Measurements from ENCODE around the gene LRRC40. TPM values are rescaled to one million over a fixed set of nuclear protein-coding genes. Genes with fewer than 3 reads are reported as not detected.

Gene LRRC40
- 16.9 and 29.7 TPM in 2 replicates for total RNA-seq

GRCh38 chr1:70205434-70206118, at the start of gene LRRC40:
LRRC40 (minus strand) TSS chr1:70205579; CDS start chr1:70205540, 39 bp downstream.

GRCh38 chr1:70221238-70222121, 16.1 kb upstream of the LRRC40 start, which contains the start of gene SRSF11:
SRSF11 (plus strand) TSS chr1:70221380; CDS start chr1:70221637, 257 bp downstream.

Other genes with a start within 250 kb of the LRRC40 start
- 99.5 and 141 TPM in 2 replicates for gene SRSF11, start 15.8 kb upstream of the LRRC40 start, total RNA-seq
- gene ANKRD13C, start 149.1 kb upstream of the LRRC40 start, total RNA-seq, result 19.3 and 24.3 TPM in 2 replicates
- 8.5 and 15.1 TPM in 2 replicates for gene CTH, start 205.7 kb upstream of the LRRC40 start, total RNA-seq